GM18861 (cell line): ENCODE measurements around the gene ZNF716.
"Not testable (repeated sequence)": the region's sequence is repeated elsewhere in the genome, so short reads cannot be mapped to it uniquely, and the experiment has no call there.

Experiments
- ATAC-seq: cut with Tn5 transposase; IDR thresholded peaks from one replicate; pipeline ENCODE4 v1.9.1; 2021; ENCODE audit not compliant: unreplicated experiment

ZNF716 gene

GRCh38 chr7:57425969-57426628 lies 23.9 kb upstream of the ZNF716 start:
- ATAC-seq, result no peak

- ATAC-seq, result no peak
Measured at GRCh38 chr7:57426629-57427003, 23.4 kb upstream of the ZNF716 start.

GRCh38 chr7:57427146-57427545 lies 22.8 kb upstream of the ZNF716 start:
- no peak for ATAC-seq

- ATAC-seq, result no peak
Measured at GRCh38 chr7:57427594-57427993, 22.4 kb upstream of the ZNF716 start.

- no peak for ATAC-seq
Measured at GRCh38 chr7:57432583-57432982, 17.4 kb upstream of the ZNF716 start.

GRCh38 chr7:57437581-57437980 lies 12.4 kb upstream of the ZNF716 start:
- no peak for ATAC-seq

- ATAC-seq, result no peak
Measured at GRCh38 chr7:57438244-57438643, 11.7 kb upstream of the ZNF716 start.

GRCh38 chr7:57443567-57443966 lies 6.4 kb upstream of the ZNF716 start:
- ATAC-seq, result no peak

- ATAC-seq, result not testable (repeated sequence)
Measured at GRCh38 chr7:57469186-57469828, 19.3 kb downstream of the ZNF716 start.

GRCh38 chr7:57480304-57480703 lies 30.3 kb downstream of the ZNF716 start:
- ATAC-seq, result not testable (repeated sequence)

- ATAC-seq, result not testable (repeated sequence)
Measured at GRCh38 chr7:57485022-57485421, 35.0 kb downstream of the ZNF716 start.

- no peak for ATAC-seq
Measured at GRCh38 chr7:57487957-57488356, 38.0 kb downstream of the ZNF716 start.

GRCh38 chr7:57495111-57495510 lies 45.1 kb downstream of the ZNF716 start:
- ATAC-seq, result not testable (repeated sequence)

GRCh38 chr7:57496395-57496794 lies 46.4 kb downstream of the ZNF716 start:
- ATAC-seq, result no peak

- no peak for ATAC-seq
Measured at GRCh38 chr7:57505176-57505575, 55.2 kb downstream of the ZNF716 start.
